ENCODE results near the gene PLEKHM1.

Gene PLEKHM1

GRCh38 chr17:45395569-45396415 lies 94.7 kb downstream of the PLEKHM1 start:
- DNase-seq: no peak

GRCh38 chr17:45394913-45395568 lies 95.5 kb downstream of the PLEKHM1 start:
- DNase-seq: peak; percentile 26

- no peak for DNase-seq
Measured at GRCh38 chr17:45394564-45394912, 96.0 kb downstream of the PLEKHM1 start.

GRCh38 chr17:45394091-45394490 lies 96.4 kb downstream of the PLEKHM1 start:
- no peak for DNase-seq

- DNase-seq: no peak
Measured at GRCh38 chr17:45393411-45393810, 97.1 kb downstream of the PLEKHM1 start.

GRCh38 chr17:45391918-45392317 lies 98.6 kb downstream of the PLEKHM1 start:
- DNase-seq: no peak

- no peak for DNase-seq
Measured at GRCh38 chr17:45391291-45391690, 99.2 kb downstream of the PLEKHM1 start.

GRCh38 chr17:45389354-45389753 lies 101.2 kb downstream of the PLEKHM1 start:
- DNase-seq: no peak

GRCh38 chr17:45388604-45389325 lies 101.8 kb downstream of the PLEKHM1 start:
- no peak for DNase-seq

- DNase-seq: no peak
Measured at GRCh38 chr17:45387739-45388138, 102.8 kb downstream of the PLEKHM1 start.

GRCh38 chr17:45386178-45386577 lies 104.3 kb downstream of the PLEKHM1 start:
- DNase-seq: no peak

Data from GOT3 (cell line).